ENCODE data around the gene AACS.
"Not testable (repeated sequence)": the region's sequence is repeated elsewhere in the genome, so short reads cannot be mapped to it uniquely, and the experiment has no call there.

- not testable (repeated sequence) for TF ChIP-seq ZNF143 (CRISPR knock-in tag; IDR thresholded peaks at IDR 0.05); ZFY (CRISPR knock-in tag; IDR thresholded peaks at IDR 0.05); RELA (CRISPR knock-in tag; IDR thresholded peaks at IDR 0.05); JUN (CRISPR knock-in tag; IDR thresholded peaks at IDR 0.05); CTCF (CRISPR knock-in tag; IDR thresholded peaks at IDR 0.05); ATF4 (CRISPR knock-in tag; IDR thresholded peaks at IDR 0.05); KDM5B (CRISPR knock-in tag; IDR thresholded peaks at IDR 0.05; ENCODE audit: borderline replicate concordance); NCOR1 (IDR thresholded peaks at IDR 0.05; ENCODE audit: borderline replicate concordance, low read length)
Measured at GRCh38 chr12:125088199-125088598, 23.0 kb downstream of the AACS start.
